GM12801 (cell line): ENCODE results near the gene SCGB1A1.

Source experiments
- CTCF ChIP-seq: IDR thresholded peaks from one replicate; pipeline ENCODE4 v1.5.1; 2011; ENCODE audit warnings: control low read depth; ENCODE audit not compliant: insufficient read length; ENCODE audit errors: extremely low read depth

SCGB1A1 gene

DNA sequence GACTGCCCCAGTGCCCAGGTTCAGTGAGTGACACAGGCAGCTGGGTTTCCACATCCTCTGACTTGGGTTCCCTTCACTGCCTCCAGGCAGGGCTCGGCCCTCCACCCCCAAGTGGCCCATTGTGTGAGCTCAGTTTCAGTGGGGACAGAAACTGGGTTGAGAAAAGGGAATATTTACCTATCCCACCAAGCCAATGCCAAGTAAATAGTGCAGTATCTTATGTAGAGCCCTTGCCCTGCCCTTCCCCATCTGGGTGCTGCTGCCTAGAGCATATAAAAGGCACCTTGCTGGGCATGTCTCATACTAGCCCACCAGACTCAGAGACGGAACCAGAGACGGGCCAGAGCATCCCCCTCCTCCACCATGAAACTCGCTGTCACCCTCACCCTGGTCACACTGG is at the start of gene SCGB1A1:
TSS of gene SCGB1A1 (plus strand) at position 301 of the 400 bp plus-strand sequence. CDS start at position 364, 63 bp downstream.
- no peak for TF ChIP-seq CTCF

- TF ChIP-seq CTCF, result no peak
These were observed 47.9 kb upstream of the SCGB1A1 start for GRCh38 chr11:62370743-62371440.

DNA sequence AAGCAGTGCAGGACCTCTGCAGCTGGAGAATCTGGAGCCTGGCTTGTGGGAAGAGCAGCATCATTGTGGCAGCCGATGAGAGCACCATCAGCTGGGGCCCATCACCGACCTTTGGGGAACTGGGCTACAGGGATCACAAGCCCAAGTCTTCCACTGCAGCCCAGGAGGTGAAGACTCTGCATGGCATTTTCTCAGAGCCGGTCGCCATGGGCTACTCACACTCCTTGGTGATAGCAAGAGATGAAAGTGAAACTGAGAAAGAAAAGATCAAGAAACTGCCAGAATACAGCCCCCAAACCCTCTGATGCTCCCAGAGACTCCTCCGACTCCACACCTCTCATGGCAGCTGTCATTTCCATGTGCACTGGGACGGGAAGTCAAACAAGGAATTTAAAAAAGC is 46.0 kb upstream of the SCGB1A1 start:
- no peak for TF ChIP-seq CTCF

- no peak for TF ChIP-seq CTCF
These were observed 45.2 kb upstream of the SCGB1A1 start for GRCh38 chr11:62373464-62374119.

DNA sequence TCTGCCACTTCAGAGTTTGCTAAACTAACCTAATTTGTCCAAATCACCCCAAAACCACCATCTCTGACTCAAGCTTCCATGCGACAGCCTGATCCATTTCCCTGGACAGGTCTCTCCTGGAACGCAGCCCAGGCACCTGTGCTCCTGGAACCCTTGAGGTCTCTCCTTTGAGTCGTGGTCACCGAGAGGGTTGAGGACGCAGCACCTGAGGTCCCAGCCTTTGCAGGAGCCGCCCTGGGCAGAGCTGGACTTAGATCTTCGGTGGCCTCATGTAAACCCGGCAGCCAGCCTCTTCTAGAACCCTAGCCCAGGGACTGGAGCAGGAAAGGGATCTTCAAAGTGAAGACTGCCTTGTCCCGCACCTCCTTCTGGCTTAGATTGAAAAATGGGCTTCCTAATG is 44.0 kb upstream of the SCGB1A1 start:
- no peak for TF ChIP-seq CTCF

DNA sequence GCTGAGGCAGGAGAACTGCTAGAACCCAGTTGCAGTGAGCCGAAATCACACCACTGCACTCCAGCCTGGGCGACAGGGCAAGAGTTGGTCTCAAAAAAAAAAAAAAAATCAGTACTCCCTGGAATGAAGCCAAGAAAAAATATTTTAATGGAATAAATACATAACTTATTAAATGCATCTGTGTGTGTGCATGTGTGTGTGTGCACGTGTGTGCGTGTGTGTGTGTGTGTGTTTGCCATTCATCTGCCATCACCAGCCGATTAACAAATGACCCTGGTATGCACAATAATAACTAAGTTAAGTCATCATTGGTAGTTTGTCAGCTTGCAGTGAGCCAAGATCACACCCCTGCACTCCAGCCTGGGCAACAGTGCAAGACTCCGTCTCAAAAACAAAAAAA is 35.0 kb upstream of the SCGB1A1 start:
- TF ChIP-seq CTCF, result no peak

GRCh38 chr11:62387381-62387780 is 31.5 kb upstream of the SCGB1A1 start:
- TF ChIP-seq CTCF, result no peak
